ENCODE data around the gene CARS2.
"Not testable (repeated sequence)": the region's sequence is repeated elsewhere in the genome, so short reads cannot be mapped to it uniquely, and the experiment has no call there.

The CARS2 gene

GRCh38 chr13:110706570-110707372 lies 855 bp upstream of the CARS2 start:
- DNase-seq (ENCODE audit: low read depth in 2 of 2): no peak

DNA sequence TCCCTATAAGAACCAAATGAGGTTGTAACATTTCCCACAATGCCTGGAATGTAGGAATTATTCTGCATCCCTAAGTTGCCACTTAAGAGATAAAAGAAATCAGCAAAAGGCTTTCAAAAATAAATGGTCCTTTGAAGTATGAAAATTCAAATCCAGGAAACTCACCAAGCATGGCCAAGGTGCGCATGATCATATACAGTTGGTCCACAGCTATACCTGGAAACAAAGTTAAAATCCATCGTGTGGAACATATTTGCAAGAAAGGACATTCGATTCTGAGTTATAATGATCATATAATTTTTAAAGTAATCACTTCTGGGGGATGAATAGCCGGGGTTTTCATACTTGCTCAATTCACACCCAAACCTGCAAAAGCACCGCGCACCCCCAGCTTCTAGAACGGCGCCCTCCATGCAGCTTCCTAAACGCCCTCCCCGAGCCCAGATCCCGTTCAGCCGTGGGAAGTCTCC lies 525 bp downstream of the CARS2 start:
- no peak for DNase-seq (ENCODE audit: low read depth in 2 of 2)

DNA sequence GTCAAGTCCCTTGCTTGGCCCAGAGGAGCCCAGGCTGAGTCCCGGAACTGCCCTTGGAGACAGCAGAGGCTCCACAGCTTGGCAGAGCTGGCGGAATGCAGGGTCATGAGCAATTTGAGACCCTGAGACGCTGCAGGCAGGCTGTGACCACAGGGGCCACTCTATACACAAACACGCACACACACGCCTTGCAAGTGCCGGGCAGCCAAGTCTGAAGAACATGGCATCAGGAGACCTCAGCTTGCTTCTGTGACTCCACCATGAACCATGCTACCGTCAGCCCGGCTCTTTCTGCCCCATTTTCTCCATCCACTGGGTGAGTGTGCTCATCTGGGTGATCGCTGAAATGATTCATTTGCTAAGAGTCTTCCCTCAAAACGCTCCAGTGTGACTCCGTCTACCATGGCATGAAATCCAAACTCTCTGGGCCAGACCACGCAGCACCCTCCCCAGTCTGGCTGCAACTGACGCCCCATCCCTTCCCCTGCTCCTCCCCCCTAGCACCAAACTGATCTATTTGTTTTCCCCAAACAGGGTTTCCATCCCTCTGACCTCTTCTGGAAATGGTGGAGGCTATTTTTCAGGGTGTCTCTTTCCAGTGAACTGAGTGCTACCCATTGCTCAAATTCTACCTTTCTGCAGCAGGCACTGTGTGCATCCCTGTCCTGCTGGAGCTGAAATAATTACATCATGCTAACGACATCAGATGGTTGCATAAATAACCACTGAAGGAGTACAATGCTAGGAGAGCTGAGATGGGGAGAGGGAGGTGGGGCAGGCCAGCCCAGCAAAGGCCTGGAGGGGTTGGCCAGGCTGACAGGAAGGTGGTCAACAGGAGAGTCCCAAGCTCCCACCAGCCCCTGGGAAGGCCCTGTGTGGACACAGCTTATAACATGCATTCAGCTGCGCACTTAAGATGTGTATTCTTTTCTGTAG lies 3.1 kb downstream of the CARS2 start:
- no peak for DNase-seq (ENCODE audit: low read depth in 2 of 2)

- DNase-seq (ENCODE audit: low read depth in 2 of 2): no peak
Measured at GRCh38 chr13:110702089-110702488, 3.8 kb downstream of the CARS2 start.

DNA sequence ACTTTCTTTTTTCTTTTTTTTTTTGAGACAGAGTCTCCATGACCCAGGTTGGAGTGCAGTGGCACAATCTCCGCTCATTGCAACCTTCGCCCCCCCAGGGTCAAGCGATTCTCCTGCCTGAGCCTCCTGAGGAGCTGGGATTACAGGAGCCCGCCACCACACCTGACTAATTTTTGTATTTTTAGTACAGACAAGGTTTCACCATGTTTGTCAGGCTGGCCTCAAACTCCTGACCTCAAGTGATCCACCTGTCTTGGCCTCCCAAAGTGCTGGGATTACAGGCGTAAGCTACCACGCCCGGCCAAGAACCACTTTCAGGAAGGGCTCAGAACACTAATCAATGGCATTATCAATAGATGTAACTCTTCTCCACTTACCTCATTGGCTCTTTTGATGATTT lies 4.9 kb downstream of the CARS2 start:
- not testable (repeated sequence) for DNase-seq (ENCODE audit: low read depth in 2 of 2)

- no peak for DNase-seq (ENCODE audit: low read depth in 2 of 2)
Measured at GRCh38 chr13:110700641-110701040, 5.3 kb downstream of the CARS2 start.

- no peak for DNase-seq (ENCODE audit: low read depth in 2 of 2)
Measured at GRCh38 chr13:110700186-110700585, 5.7 kb downstream of the CARS2 start.

DNA sequence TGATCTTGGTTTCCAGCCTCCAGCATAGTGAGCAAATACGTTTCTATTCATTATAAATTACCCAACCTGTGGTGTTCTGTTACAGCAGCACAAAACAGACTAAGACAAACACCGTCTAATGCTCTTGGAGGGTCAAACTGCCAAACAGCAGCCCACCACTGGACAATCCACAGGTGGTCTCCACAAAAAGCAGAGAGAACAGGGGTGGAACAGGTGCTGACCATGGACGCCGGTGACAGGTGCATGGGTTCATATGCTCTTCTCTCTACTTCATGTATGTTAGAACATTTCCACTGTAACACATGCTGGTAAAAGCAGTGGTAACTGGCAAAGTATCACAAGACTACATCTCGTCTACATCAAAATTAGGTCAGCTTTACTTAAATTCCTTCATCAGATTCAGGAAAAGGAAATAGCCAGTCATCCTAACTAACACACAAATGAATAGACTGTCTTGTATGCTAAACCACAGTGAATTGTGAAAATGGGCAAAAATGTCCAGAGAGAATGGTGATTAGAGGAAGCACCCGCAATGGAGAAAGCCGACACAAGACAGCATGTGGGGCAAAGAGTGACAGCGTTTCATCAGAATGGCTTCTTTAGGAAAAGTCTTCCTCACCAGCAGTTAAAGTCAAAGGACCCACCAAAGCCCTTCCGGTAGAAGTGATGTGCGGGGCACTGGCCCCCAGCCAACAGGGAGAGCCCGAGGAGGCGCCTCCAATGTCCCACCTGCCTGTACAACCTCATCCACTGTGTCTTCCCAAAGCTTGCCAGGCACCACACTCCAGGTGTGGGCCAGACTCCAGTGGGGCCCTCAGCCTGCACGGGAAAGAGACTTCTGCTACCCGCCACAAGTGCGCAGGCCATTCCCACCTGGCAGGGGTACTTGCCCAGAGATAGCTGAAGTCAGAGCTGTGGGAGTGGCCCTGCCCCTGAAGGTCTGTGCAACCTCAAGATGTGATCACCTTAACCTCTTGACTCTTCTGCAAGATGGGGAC lies 6.5 kb downstream of the CARS2 start:
- DNase-seq (ENCODE audit: low read depth in 2 of 2): no peak

GRCh38 chr13:110698689-110699088 lies 7.2 kb downstream of the CARS2 start:
- no peak for DNase-seq (ENCODE audit: low read depth in 2 of 2)

GRCh38 chr13:110697842-110698241 lies 8.1 kb downstream of the CARS2 start:
- no peak for DNase-seq (ENCODE audit: low read depth in 2 of 2)

- DNase-seq (ENCODE audit: low read depth in 2 of 2): no peak
Measured at GRCh38 chr13:110696776-110697175, 9.1 kb downstream of the CARS2 start.

DNA sequence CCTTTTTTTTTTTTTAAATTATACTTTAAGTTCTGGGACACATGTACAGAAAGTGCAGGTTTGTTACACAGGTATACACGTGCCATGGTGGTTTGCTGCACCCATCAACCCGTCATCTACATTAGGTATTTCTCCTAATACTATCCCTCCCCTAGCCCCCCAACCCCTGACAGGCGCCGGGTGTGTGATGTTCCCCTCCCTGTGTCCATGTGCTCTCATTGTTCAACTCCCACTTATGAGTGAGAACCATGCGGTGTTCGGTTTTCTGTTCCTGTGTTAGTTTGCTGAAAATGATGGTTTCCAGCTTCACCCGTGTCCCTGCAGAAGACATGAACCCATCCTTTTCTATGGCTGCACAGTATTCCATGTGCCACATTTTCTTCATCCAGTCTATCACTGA lies 10.1 kb downstream of the CARS2 start:
- not testable (repeated sequence) for DNase-seq (ENCODE audit: low read depth in 2 of 2)

DNA sequence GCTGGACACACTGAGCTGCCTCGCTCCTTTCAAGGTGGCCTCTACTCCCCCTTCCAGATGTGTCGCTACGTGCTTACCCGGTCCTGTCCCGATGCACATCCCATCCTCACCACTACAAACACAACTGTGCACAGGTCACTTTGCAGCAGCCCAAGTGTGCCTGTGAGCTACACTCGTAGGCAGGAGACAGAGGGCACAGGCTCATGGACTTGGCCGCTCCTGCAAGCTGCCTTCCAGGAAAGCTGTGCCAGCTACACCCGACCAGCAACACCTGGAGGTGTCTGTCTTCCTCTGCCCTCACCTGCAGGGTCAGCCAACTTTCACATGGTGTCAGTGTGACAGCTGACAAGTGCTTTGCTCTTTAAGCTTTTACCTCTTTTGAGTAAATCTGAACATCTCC lies 15.4 kb downstream of the CARS2 start:
- DNase-seq (ENCODE audit: low read depth in 2 of 2): no peak

DNA sequence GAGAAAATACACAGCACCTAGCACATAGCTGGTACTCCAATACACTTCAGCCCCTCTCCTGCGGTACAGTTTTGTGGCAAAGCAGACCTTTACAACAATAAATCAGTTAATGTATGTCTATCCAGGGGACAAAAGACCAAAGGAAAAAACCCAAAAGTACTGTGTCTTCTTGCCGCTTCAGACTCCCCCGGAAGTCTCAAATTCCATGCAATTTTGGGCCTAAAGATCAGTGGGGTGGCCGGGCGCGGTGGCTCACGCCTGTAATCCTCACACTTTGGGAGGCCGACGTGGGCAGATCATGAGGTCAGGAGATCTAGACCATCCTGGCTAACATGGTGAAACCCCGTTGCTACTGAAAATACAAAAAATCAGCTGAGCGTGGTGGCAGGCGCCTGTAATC lies 16.2 kb downstream of the CARS2 start:
- no peak for DNase-seq (ENCODE audit: low read depth in 2 of 2)

- DNase-seq (ENCODE audit: low read depth in 2 of 2): no peak
Measured at GRCh38 chr13:110689041-110689440, 16.9 kb downstream of the CARS2 start.

- DNase-seq (ENCODE audit: low read depth in 2 of 2): no peak
Measured at GRCh38 chr13:110687736-110688135, 18.2 kb downstream of the CARS2 start.

DNA sequence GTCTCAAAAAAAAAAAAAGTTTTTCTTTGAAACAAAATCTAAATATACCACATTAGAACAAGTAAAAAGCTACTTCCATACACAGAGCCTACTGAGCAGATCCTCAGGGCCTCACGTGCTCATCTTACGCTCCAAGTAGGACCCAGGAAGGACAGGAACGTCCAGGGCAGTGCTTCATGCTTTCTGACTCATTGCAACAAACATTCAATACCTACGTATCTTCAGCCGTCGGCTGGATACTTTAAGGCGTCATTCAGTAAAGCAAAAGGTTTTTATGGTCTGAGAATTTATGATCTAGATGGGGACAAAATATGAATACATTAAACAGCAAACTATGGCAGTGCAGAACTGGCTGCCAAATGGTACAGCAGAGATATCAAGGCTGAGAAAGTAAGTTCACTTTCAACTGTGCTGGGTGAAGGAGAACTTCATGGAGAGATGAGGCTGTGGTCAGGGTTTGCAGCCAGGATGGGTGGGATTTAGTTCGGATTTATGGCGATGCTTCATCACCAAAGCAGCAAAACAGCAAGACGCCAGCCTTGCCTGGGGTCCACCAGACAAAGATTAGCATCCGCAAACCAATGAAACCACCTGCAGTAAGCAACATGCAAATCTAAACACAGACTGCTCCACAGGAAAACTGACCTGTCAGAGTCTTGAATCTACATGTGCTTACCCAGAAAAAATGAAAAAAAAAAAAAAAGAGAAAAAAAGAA lies 20.5 kb downstream of the CARS2 start:
- no peak for DNase-seq (ENCODE audit: low read depth in 2 of 2)

- DNase-seq (ENCODE audit: low read depth in 2 of 2): no peak
Measured at GRCh38 chr13:110684388-110685056, 21.4 kb downstream of the CARS2 start.

- no peak for DNase-seq (ENCODE audit: low read depth in 2 of 2)
Measured at GRCh38 chr13:110683921-110684320, 22.0 kb downstream of the CARS2 start.

GRCh38 chr13:110683203-110683883 lies 22.6 kb downstream of the CARS2 start:
- no peak for DNase-seq (ENCODE audit: low read depth in 2 of 2)
